IMR-90 (cell line): ENCODE data around the gene DUOX2. TPM values are rescaled to one million over a fixed set of nuclear protein-coding genes. Genes with fewer than 3 reads are reported as not detected.

Experiments
- ATAC-seq: fragments of 200-7000 bp; cut with Tn5 transposase; 2 replicates; pipeline ENCODE4 v1.9.1; 2020; ENCODE audit warnings: low read depth, mild to moderate bottlenecking, moderate library complexity
- BruUV-seq: library from RNA; stranded (reverse); fragments of 400-500 nt; replicated peaks from 2 replicates; lab custom pipeline; 2021; lab: Mats Ljungman, UMichigan
- CTCF ChIA-PET: fragments of 300-600 bp; formaldehyde crosslinking; extraction: SDS; loops from one replicate; lab custom pipeline; 2021; ENCODE audit warnings: antibody characterized with exemption; lab: Yijun Ruan, JAX
- POLR2A ChIA-PET: fragments of 300-600 bp; sonication (Branson Sonifier 250); formaldehyde crosslinking; loops from one replicate; lab custom pipeline; 2022; ENCODE audit warnings: antibody characterized with exemption; ENCODE audit not compliant: unreplicated experiment; lab: Charles Lee
- DNase-seq: peaks from one replicate; pipeline ENCODE4 v3.0.0; 2013
- H2AFZ ChIP-seq: replicated peaks from 2 replicates; pipeline ENCODE3; 2013; ENCODE audit warnings: low read length, mild to moderate bottlenecking; ENCODE audit not compliant: poor library complexity
- H2AK5ac ChIP-seq: 2 replicates; pipeline ENCODE4 v1.6.1; 2013; ENCODE audit warnings: low read depth, low read length, inconsistent platforms
- H2AK9ac ChIP-seq: replicated peaks from 2 replicates; pipeline ENCODE3; 2013; ENCODE audit warnings: mild to moderate bottlenecking, low read depth, low read length, moderate library complexity; ENCODE audit not compliant: poor library complexity
- H2BK120ac ChIP-seq: 2 replicates; pipeline ENCODE4 v1.6.1; 2013; ENCODE audit warnings: low read depth, low read length, inconsistent platforms
- H2BK15ac ChIP-seq: 3 replicates; pipeline ENCODE4 v1.6.1; 2013; ENCODE audit warnings: low read depth, low read length, inconsistent platforms
- H2BK20ac ChIP-seq: 2 replicates; pipeline ENCODE4 v1.6.1; 2013; ENCODE audit warnings: low read depth, mild to moderate bottlenecking, inconsistent platforms, low read length, moderate library complexity
- H2BK5ac ChIP-seq: 2 replicates; pipeline ENCODE4 v1.6.1; 2013; ENCODE audit warnings: mild to moderate bottlenecking, low read depth, low read length, inconsistent platforms; ENCODE audit not compliant: poor library complexity, severe bottlenecking
- H3K14ac ChIP-seq: replicated peaks from 2 replicates; pipeline ENCODE4 v1.6.1; 2013; ENCODE audit warnings: low read depth, low read length, inconsistent platforms
- H3K18ac ChIP-seq: 2 replicates; pipeline ENCODE4 v1.6.1; 2013; ENCODE audit warnings: low read depth, low read length, control low read depth
- H3K23ac ChIP-seq: 2 replicates; pipeline ENCODE4 v1.6.1; 2013; ENCODE audit warnings: low read depth, low read length, inconsistent platforms
- H3K27ac ChIP-seq: 2 replicates; pipeline ENCODE4 v1.5.1; 2013; ENCODE audit warnings: mild to moderate bottlenecking, control low read depth, low read length; ENCODE audit not compliant: insufficient read depth
- H3K27me3 ChIP-seq: 2 replicates; pipeline ENCODE4 v1.6.1; 2013; ENCODE audit warnings: low read length; ENCODE audit not compliant: control insufficient read depth, insufficient read depth
- H3K36me3 ChIP-seq: 2 replicates; pipeline ENCODE4 v1.6.1; 2013; ENCODE audit warnings: low read length, mixed read lengths; ENCODE audit not compliant: control insufficient read depth, insufficient read depth
- H3K4ac ChIP-seq: 2 replicates; pipeline ENCODE4 v1.6.1; 2013; ENCODE audit warnings: low read depth, low read length, inconsistent platforms
- H3K4me1 ChIP-seq: 2 replicates; pipeline ENCODE4 v1.6.1; 2013; ENCODE audit warnings: low read length, mixed read lengths; ENCODE audit not compliant: control insufficient read depth, insufficient read depth
- H3K4me2 ChIP-seq: 2 replicates; pipeline ENCODE4 v1.6.1; 2013; ENCODE audit warnings: low read depth, mild to moderate bottlenecking, control low read depth, low read length, moderate library complexity
- H3K4me3 ChIP-seq: 2 replicates; pipeline ENCODE4 v1.5.1; 2013; ENCODE audit warnings: low read depth, mild to moderate bottlenecking, control low read depth, low read length, moderate library complexity; ENCODE audit not compliant: insufficient read depth
- H3K56ac ChIP-seq: 2 replicates; pipeline ENCODE4 v1.6.1; 2013; ENCODE audit warnings: low read length, inconsistent platforms; ENCODE audit not compliant: insufficient read depth; ENCODE audit errors: extremely low read depth
- H3K79me1 ChIP-seq, 2 experiments: 2 replicates each; pipeline ENCODE4 v1.6.1; 2013; ENCODE audit warnings: low read length in 2 of 2, inconsistent platforms in 1 of 2, low read depth in 1 of 2
- H3K9ac ChIP-seq: 2 replicates; pipeline ENCODE4 v1.6.1; 2013; ENCODE audit warnings: low read depth, low read length, control low read depth
- H3K9me1 ChIP-seq: 2 replicates; pipeline ENCODE4 v1.6.1; 2013; ENCODE audit warnings: low read length, inconsistent platforms; ENCODE audit not compliant: insufficient read depth
- H3K9me3 ChIP-seq: 2 replicates; pipeline ENCODE4 v1.6.1; 2013; ENCODE audit warnings: low read length; ENCODE audit not compliant: control insufficient read depth, insufficient read depth
- H4K20me1 ChIP-seq: 2 replicates; pipeline ENCODE4 v1.6.1; 2013; ENCODE audit warnings: low read length, inconsistent platforms; ENCODE audit not compliant: insufficient read depth
- H4K5ac ChIP-seq: 2 replicates; pipeline ENCODE4 v1.6.1; 2013; ENCODE audit warnings: mild to moderate bottlenecking, low read depth, low read length, control low read depth
- H4K8ac ChIP-seq, 2 experiments: 2 replicates each; pipeline ENCODE4 v1.6.1; 2013; ENCODE audit warnings: low read depth in 2 of 2, low read length in 2 of 2, control low read depth in 1 of 2, inconsistent platforms in 1 of 2
- H4K91ac ChIP-seq: 2 replicates; pipeline ENCODE4 v1.6.1; 2013; ENCODE audit warnings: low read depth, low read length, inconsistent platforms; ENCODE audit not compliant: insufficient read depth
- BHLHE40 ChIP-seq: fragments of 150-350 bp; IDR thresholded peaks from 2 replicates; pipeline ENCODE4 v1.6.1; 2016; ENCODE audit warnings: mild to moderate bottlenecking, low read depth, low read length
- CEBPB ChIP-seq: IDR thresholded peaks from 2 replicates; pipeline ENCODE4 v1.6.1; 2012; ENCODE audit warnings: low read depth, low read length, improper control_type of control experiment
- CHD1 ChIP-seq: IDR thresholded peaks from 2 replicates; pipeline ENCODE4 v1.6.1; 2012; ENCODE audit warnings: low read depth, low read length, improper control_type of control experiment
- FOS ChIP-seq: fragments of 150-350 bp; IDR thresholded peaks from 2 replicates; pipeline ENCODE4 v1.6.1; 2016; ENCODE audit warnings: low read depth, low read length
- MAFK ChIP-seq: IDR thresholded peaks from 2 replicates; pipeline ENCODE4 v1.6.1; 2012; ENCODE audit warnings: low read depth, low read length, improper control_type of control experiment
- MAZ ChIP-seq: IDR thresholded peaks from 2 replicates; pipeline ENCODE4 v1.6.1; 2012; ENCODE audit warnings: low read depth, mild to moderate bottlenecking, low read length, improper control_type of control experiment, moderate library complexity, borderline replicate concordance
- MXI1 ChIP-seq: IDR thresholded peaks from 2 replicates; pipeline ENCODE4 v1.6.1; 2012; ENCODE audit warnings: low read depth, mild to moderate bottlenecking, low read length, moderate library complexity, borderline replicate concordance
- NFE2L2 ChIP-seq: fragments of 150-350 bp; IDR thresholded peaks from 2 replicates; pipeline ENCODE4 v1.6.1; 2016; ENCODE audit warnings: low read depth, mild to moderate bottlenecking, low read length
- POLR2A ChIP-seq: IDR thresholded peaks from 2 replicates; pipeline ENCODE4 v1.6.1; 2012; ENCODE audit warnings: mild to moderate bottlenecking, low read depth, low read length
- RAD21 ChIP-seq: IDR thresholded peaks from 2 replicates; pipeline ENCODE4 v1.6.1; 2012; ENCODE audit warnings: low read length, improper control_type of control experiment
- RCOR1 ChIP-seq: IDR thresholded peaks from 2 replicates; pipeline ENCODE4 v1.6.1; 2012; ENCODE audit warnings: mild to moderate bottlenecking, low read length, improper control_type of control experiment; ENCODE audit not compliant: insufficient replicate concordance
- RFX5 ChIP-seq: IDR thresholded peaks from 2 replicates; pipeline ENCODE4 v1.8.0; 2012; ENCODE audit warnings: low read depth, mild to moderate bottlenecking, low read length, moderate library complexity
- SMC3 ChIP-seq: fragments of 150-350 bp; IDR thresholded peaks from 2 replicates; pipeline ENCODE4 v1.6.1; 2016; ENCODE audit warnings: low read depth, mild to moderate bottlenecking, antibody characterized with exemption, low read length, moderate library complexity
- WGBS, 2 experiments: methylation state at CpG; one replicate each; pipeline versions ENCODE4 v1.1.5 to v1.1.7; 2013; ENCODE audit warnings: missing lambda C conversion rate in 2 of 2; ENCODE audit not compliant: insufficient read length in 1 of 2; ENCODE audit errors: extremely low coverage in 2 of 2; 5-methylcytosine and 5-hydroxymethylcytosine counted together
- dilution Hi-C: fragments of 300-500 bp; cut with HindIII; formaldehyde crosslinking; loops from one replicate; pipeline ENCODE4 v1.14.3; 2018; ENCODE audit warnings: low sequenced_read_pairs; ENCODE audit not compliant: unreplicated experiment
- in situ Hi-C: fragments of 300-500 bp; cut with MboI; formaldehyde crosslinking; loops from 3 replicates; pipeline ENCODE4 v1.14.3; 2019; ENCODE audit warnings: low sequenced_read_pairs, inconsistent platforms, mixed read lengths
- intact Hi-C: fragments of 100-400 bp; cut with micrococcal nuclease; formaldehyde crosslinking; loops from 2 replicates; pipeline ENCODE4 v1.10.0; 2022
- polyA plus RNA-seq, 3 experiments: library from polyadenylated mRNA; depleted of rRNA; stranded (reverse); fragments of >200 nt; gene quantifications; 2 replicates each; pipeline ENCODE4 v1.2.3, GENCODE V29; 2012; ENCODE audit warnings: low replicate concordance in 1 of 3
- total RNA-seq: library from RNA; depleted of rRNA; stranded (reverse); fragments of >200 nt; gene quantifications from 2 replicates; pipeline ENCODE4 v1.2.3, GENCODE V29; 2012
- TF ChIP-seq, protein P1 (sequence below): fragments of 150-350 bp; IDR thresholded peaks from 2 replicates; pipeline ENCODE4 v1.6.1; 2017; ENCODE audit warnings: mild to moderate bottlenecking, antibody characterized with exemption, low read length, low read depth
- TF ChIP-seq, protein P2 (sequence below): conservative IDR thresholded peaks from 2 replicates; pipeline ENCODE4 v1.5.1; 2012; ENCODE audit warnings: mild to moderate bottlenecking, low read depth, low read length, improper control_type of control experiment
- TF ChIP-seq, protein P3 (sequence below): fragments of 150-350 bp; IDR thresholded peaks from 2 replicates; pipeline ENCODE4 v1.6.1; 2016; ENCODE audit warnings: low read depth, mild to moderate bottlenecking, low read length, moderate library complexity, borderline replicate concordance

DUOX2 gene
- total and polyA plus RNA-seq, 2 of the 4 experiments (the other 2 are of a cell fraction): not detected

DNA sequence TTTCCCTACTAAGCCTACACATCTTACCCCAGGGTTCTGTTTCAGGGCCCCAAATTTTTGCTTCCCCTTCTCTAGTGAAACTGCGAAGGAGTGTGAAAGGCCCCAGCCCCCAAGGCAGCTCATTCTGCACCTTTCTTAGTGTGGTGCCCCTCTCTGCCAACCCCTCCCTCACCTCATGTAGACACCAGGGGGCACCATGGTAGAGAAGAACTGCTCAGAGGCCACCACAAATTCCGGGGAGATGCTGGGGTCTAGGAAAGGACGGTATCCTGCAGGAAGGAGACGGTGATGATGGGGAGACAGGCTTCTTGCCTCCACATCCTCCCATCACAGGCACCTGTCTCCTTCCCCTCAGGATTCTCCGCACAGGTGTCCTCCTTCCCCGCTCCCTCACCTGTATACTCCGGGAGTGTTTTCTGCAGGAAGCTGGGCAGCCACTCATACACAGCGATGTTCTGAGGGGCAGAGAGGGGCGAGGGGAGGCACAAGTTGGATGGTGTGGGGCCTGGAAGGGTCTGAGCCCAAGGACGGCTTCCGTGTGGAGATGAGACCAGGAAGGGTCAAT lies 3.6 kb downstream of the DUOX2 start:
- H4K8ac ChIP-seq: no peak overlapping the region
- no peak overlapping the region for H3K14ac ChIP-seq
- dilution Hi-C loops (no loop called here), in situ Hi-C loops (no loop called here), intact Hi-C loops (no loop called here)
- H2BK20ac ChIP-seq: no peak overlapping the region
- no peaks in the 10 kb centered on the region for H3K36me3 ChIP-seq
- DNase-seq (no peak), ATAC-seq (no peak)
- no peak overlapping the region for H3K18ac ChIP-seq
- no peaks in the 10 kb centered on the region for H3K79me1 ChIP-seq
- WGBS, 2 experiments: no CpG with 5 or more reads among the region's 11 CpGs
- H3K27me3 ChIP-seq: peaks cover 83% of the 10 kb centered on the region
- H3K4me2 ChIP-seq: no peak overlapping the region
- H4K5ac ChIP-seq: no peak overlapping the region
- H2AFZ ChIP-seq: no peak overlapping the region
- TF ChIP-seq RFX5 (no peak), RAD21 (no peak), MAZ (no peak), CHD1 (no peak), NFE2L2 (no peak), POLR2A (no peak), BHLHE40 (no peak), MXI1 (no peak), CEBPB (no peak), SMC3 (no peak), MAFK (no peak), FOS (no peak), RCOR1 (no peak)
- TF ChIP-seq, protein P1, sequence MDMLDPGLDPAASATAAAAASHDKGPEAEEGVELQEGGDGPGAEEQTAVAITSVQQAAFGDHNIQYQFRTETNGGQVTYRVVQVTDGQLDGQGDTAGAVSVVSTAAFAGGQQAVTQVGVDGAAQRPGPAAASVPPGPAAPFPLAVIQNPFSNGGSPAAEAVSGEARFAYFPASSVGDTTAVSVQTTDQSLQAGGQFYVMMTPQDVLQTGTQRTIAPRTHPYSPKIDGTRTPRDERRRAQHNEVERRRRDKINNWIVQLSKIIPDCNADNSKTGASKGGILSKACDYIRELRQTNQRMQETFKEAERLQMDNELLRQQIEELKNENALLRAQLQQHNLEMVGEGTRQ: no peak
- TF ChIP-seq, protein P2, sequence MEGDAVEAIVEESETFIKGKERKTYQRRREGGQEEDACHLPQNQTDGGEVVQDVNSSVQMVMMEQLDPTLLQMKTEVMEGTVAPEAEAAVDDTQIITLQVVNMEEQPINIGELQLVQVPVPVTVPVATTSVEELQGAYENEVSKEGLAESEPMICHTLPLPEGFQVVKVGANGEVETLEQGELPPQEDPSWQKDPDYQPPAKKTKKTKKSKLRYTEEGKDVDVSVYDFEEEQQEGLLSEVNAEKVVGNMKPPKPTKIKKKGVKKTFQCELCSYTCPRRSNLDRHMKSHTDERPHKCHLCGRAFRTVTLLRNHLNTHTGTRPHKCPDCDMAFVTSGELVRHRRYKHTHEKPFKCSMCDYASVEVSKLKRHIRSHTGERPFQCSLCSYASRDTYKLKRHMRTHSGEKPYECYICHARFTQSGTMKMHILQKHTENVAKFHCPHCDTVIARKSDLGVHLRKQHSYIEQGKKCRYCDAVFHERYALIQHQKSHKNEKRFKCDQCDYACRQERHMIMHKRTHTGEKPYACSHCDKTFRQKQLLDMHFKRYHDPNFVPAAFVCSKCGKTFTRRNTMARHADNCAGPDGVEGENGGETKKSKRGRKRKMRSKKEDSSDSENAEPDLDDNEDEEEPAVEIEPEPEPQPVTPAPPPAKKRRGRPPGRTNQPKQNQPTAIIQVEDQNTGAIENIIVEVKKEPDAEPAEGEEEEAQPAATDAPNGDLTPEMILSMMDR: no peak
- TF ChIP-seq, protein P3, sequence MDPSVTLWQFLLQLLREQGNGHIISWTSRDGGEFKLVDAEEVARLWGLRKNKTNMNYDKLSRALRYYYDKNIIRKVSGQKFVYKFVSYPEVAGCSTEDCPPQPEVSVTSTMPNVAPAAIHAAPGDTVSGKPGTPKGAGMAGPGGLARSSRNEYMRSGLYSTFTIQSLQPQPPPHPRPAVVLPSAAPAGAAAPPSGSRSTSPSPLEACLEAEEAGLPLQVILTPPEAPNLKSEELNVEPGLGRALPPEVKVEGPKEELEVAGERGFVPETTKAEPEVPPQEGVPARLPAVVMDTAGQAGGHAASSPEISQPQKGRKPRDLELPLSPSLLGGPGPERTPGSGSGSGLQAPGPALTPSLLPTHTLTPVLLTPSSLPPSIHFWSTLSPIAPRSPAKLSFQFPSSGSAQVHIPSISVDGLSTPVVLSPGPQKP: no peak
- CTCF ChIA-PET: interaction anchor here (2.7 kb wide), 1 partner anchor 8 kb away, joined by 12 read pairs; no protein-coding TSS in a partner anchor
- H3K9me3 ChIP-seq: no peaks in the 10 kb centered on the region
- BruUV-seq: no TSS peak
- H2BK120ac ChIP-seq: no peak overlapping the region
- H3K23ac ChIP-seq: no peak overlapping the region
- no peaks in the 10 kb centered on the region for H3K9me1 ChIP-seq
- H3K27ac ChIP-seq: no peak overlapping the region
- no peak overlapping the region for H2AK9ac ChIP-seq
- no peak overlapping the region for H2AK5ac ChIP-seq
- POLR2A ChIA-PET: no interaction called here
- H2BK5ac ChIP-seq: no peak overlapping the region
- no peaks in the 10 kb centered on the region for H3K4me1 ChIP-seq
- H4K20me1 ChIP-seq: no peaks in the 10 kb centered on the region
- H3K56ac ChIP-seq: no peak overlapping the region
- H4K91ac ChIP-seq: no peak overlapping the region
- no peak overlapping the region for H2BK15ac ChIP-seq
- H3K9ac ChIP-seq: no peak overlapping the region
- no peak overlapping the region for H3K4me3 ChIP-seq
- H3K4ac ChIP-seq: no peak overlapping the region
